ENCODE data around the gene PNPLA8. TPM values are rescaled to one million over a fixed set of nuclear protein-coding genes. Genes with fewer than 3 reads are reported as not detected.

PNPLA8 gene
- total RNA-seq, 1 donor from 2014 or later, result 33.4 TPM

DNA sequence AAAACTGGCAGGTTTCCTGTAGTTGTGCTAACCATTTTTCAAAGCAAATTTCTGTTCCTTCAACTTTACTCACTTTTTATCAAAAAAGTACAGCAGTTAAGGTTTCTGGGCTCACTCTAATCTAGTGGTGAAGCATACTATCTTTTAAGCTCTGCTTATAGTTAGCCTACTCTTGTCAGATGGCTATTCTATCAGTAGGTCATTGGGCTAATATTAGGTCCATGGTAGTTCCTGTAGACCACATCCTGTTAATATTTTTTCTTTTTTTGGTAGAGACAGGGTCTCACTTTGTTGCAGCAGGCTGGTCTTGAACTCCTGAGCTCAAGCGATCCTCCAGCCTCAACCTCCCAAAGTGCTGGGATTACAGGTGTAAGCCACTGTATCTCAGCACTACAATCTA is 41.8 kb downstream of the PNPLA8 start:
- Mint-ChIP-seq H3K9me3 (no peaks in the 10 kb centered on the region), H3K4me1 (no peaks in the 10 kb centered on the region), H3K4me3 (no peak overlapping the region), H3K27me3 (ENCODE audit: insufficient read depth, low read depth) (no peaks in the 10 kb centered on the region), H3K27ac (no peak overlapping the region), H3K36me3 (no peaks in the 10 kb centered on the region)
- H3K27ac ChIP-seq, result no peak overlapping the region
- TF ChIP-seq EZH2 (IDR thresholded peaks at IDR 0.05) (no peak), EZH2phosphoT487 (IDR thresholded peaks at IDR 0.05) (no peak)
- TF ChIP-seq, protein P1, sequence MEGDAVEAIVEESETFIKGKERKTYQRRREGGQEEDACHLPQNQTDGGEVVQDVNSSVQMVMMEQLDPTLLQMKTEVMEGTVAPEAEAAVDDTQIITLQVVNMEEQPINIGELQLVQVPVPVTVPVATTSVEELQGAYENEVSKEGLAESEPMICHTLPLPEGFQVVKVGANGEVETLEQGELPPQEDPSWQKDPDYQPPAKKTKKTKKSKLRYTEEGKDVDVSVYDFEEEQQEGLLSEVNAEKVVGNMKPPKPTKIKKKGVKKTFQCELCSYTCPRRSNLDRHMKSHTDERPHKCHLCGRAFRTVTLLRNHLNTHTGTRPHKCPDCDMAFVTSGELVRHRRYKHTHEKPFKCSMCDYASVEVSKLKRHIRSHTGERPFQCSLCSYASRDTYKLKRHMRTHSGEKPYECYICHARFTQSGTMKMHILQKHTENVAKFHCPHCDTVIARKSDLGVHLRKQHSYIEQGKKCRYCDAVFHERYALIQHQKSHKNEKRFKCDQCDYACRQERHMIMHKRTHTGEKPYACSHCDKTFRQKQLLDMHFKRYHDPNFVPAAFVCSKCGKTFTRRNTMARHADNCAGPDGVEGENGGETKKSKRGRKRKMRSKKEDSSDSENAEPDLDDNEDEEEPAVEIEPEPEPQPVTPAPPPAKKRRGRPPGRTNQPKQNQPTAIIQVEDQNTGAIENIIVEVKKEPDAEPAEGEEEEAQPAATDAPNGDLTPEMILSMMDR (IDR thresholded peaks at IDR 0.05), result no peak
- no peaks in the 10 kb centered on the region for H3K27me3 ChIP-seq
- H3K9me3 ChIP-seq (ENCODE audit: low read depth), result no peaks in the 10 kb centered on the region
- H4K20me1 ChIP-seq (ENCODE audit: low read depth), result no peaks in the 10 kb centered on the region
- H3F3A ChIP-seq (ENCODE audit: low read depth), result no peaks in the 10 kb centered on the region
- H2AFZ ChIP-seq (replicated peaks), result no peak overlapping the region
- H3K9ac ChIP-seq, result no peak overlapping the region
- H3K4me3 ChIP-seq, result no peak overlapping the region
- H3K4me1 ChIP-seq, result no peaks in the 10 kb centered on the region
- no peak overlapping the region for H3K4me2 ChIP-seq
- no peak for DNase-seq (ENCODE audit: low spot score)
- peaks cover 3% of the 10 kb centered on the region for H3K36me3 ChIP-seq
- no peaks in the 10 kb centered on the region for H3K79me2 ChIP-seq (ENCODE audit: low read depth)

DNA sequence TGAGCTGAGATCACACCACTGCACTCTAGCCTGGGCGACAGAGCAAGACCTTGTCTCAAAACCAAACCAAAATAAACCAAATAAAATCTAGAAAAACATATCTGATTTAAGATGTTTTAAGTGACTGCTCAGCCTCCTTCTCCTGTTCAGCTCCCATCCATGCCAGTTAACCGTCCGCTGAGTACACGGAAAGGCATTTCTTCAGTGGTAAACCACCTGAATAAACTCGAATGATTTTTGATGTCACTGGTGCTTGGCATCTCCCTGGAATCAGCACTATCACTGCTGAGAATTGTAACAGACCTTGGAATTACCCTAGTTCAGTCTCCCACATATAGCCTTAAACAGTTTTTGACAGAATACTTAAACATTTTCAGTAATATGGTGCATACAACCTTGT is 45.6 kb downstream of the PNPLA8 start:
- Histone ChIP-seq H3K9ac (no peak overlapping the region), H3K27me3 (no peaks in the 10 kb centered on the region), H3K36me3 (peaks cover 3% of the 10 kb centered on the region), H3F3A (ENCODE audit: low read depth) (no peaks in the 10 kb centered on the region), H3K9me3 (ENCODE audit: low read depth) (no peaks in the 10 kb centered on the region), H3K4me1 (no peaks in the 10 kb centered on the region), H3K4me3 (no peak overlapping the region), H2AFZ (replicated peaks) (no peak overlapping the region), H3K27ac (no peak overlapping the region), H4K20me1 (ENCODE audit: low read depth) (no peaks in the 10 kb centered on the region), H3K79me2 (ENCODE audit: low read depth) (no peaks in the 10 kb centered on the region), H3K4me2 (no peak overlapping the region)
- no peak for DNase-seq (ENCODE audit: low spot score)
- Mint-ChIP-seq H3K4me1 (no peaks in the 10 kb centered on the region), H3K4me3 (no peak overlapping the region), H3K36me3 (peaks cover 15% of the 10 kb centered on the region), H3K27me3 (ENCODE audit: insufficient read depth, low read depth) (no peaks in the 10 kb centered on the region), H3K9me3 (no peaks in the 10 kb centered on the region), H3K27ac (no peak overlapping the region)
- TF ChIP-seq EZH2 (IDR thresholded peaks at IDR 0.05) (no peak), EZH2phosphoT487 (IDR thresholded peaks at IDR 0.05) (no peak)
- TF ChIP-seq, protein P1 (IDR thresholded peaks at IDR 0.05), result no peak

DNA sequence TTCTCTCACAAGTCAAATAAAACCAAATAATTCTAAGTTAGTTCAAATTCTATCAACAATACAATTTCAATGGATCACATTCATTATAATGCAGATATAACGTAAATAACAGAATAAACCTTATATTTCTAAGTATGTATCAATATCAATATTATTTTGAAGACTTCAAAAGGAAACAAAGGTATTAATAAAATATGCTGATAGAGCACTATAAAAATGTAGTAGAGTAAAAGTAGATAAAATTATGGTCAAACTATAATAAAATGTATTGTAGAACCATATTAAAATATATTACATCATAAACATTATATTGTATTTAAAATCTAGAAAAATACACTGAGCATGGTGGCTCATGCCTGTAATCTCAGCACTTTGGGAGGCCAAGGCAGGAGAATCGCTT is 46.2 kb downstream of the PNPLA8 start:
- no peak for DNase-seq (ENCODE audit: low spot score)
- H3K36me3 Mint-ChIP-seq, result peaks cover 15% of the 10 kb centered on the region
- H3K4me3 ChIP-seq, result no peak overlapping the region
- no peaks in the 10 kb centered on the region for H3K4me1 ChIP-seq
- H3K27ac Mint-ChIP-seq, result no peak overlapping the region
- H3K4me3 Mint-ChIP-seq, result no peak overlapping the region
- H3K27ac ChIP-seq, result no peak overlapping the region
- no peaks in the 10 kb centered on the region for H3K4me1 Mint-ChIP-seq
- H3K9me3 ChIP-seq (ENCODE audit: low read depth), result no peaks in the 10 kb centered on the region
- peaks cover 3% of the 10 kb centered on the region for H3K36me3 ChIP-seq
- H3F3A ChIP-seq (ENCODE audit: low read depth), result no peaks in the 10 kb centered on the region
- no peaks in the 10 kb centered on the region for H3K27me3 Mint-ChIP-seq (ENCODE audit: insufficient read depth, low read depth)
- no peak overlapping the region for H2AFZ ChIP-seq (replicated peaks)
- no peak overlapping the region for H3K9ac ChIP-seq
- TF ChIP-seq EZH2phosphoT487 (IDR thresholded peaks at IDR 0.05), result no peak
- TF ChIP-seq, protein P1 (IDR thresholded peaks at IDR 0.05), result no peak
- TF ChIP-seq EZH2 (IDR thresholded peaks at IDR 0.05), result no peak
- no peaks in the 10 kb centered on the region for H3K27me3 ChIP-seq
- no peak overlapping the region for H3K4me2 ChIP-seq
- no peaks in the 10 kb centered on the region for H3K9me3 Mint-ChIP-seq
- H3K79me2 ChIP-seq (ENCODE audit: low read depth), result no peaks in the 10 kb centered on the region
- no peaks in the 10 kb centered on the region for H4K20me1 ChIP-seq (ENCODE audit: low read depth)

Data from neural progenitor cell (in vitro differentiated cells).